ENCODE measurements around the gene PRG3. TPM values are rescaled to one million over a fixed set of nuclear protein-coding genes. Genes with fewer than 3 reads are reported as not detected.

Gene PRG3
- total RNA-seq, 1 experiment from 2014 or later, result not detected

DNA sequence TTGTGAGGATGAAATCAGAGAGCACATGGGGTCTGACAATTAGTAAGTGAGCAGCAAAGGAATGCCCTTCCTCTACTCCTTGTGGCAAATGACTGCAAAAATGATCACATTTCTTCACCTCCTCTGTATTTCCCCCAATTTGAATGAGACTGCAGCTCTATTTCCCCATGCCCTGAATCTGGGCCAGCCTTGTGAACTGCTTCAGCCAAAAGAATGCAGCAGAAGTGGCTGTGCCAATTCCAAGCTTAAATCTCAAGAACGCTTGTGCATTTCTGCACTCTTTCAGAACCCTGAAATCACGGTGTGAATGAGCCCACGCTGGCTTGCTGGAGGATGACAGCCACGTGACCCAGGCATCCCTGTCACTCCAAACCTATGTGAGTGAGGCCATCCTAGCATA lies 36.1 kb upstream of the PRG3 start:
- CTCF ChIA-PET, result no interaction called here

DNA sequence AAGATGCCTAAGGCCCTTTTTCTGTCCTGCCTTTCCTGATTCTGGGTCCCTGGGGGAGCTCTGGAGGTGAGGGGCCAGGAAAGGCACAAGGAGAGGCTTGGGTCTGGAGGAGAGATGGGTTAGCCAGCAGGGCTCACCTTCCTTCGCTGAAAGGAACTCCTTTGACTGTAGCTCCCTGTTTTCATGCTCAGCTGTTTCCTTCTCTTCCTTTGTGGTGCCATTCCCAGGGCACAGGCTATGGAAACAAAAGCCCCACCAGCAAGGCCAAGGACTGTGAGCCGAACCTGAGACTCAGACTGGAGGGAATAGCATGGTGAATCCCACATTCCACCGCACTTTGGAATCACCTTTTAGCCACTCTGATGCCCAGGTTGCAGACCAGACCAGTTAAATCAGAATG lies 35.5 kb upstream of the PRG3 start:
- no peak for DNase-seq
- Histone ChIP-seq H3F3A (ENCODE audit: insufficient read depth, low read depth) (peaks cover 28% of the 10 kb centered on the region; the same call in 1 of the 2 replicates), H3K4me2 (no peak overlapping the region), H2AFZ (no peak overlapping the region), H3K79me2 (ENCODE audit: low read depth) (0 out of 2 replicates have a peak, but pooled peaks cover 3% of the 10 kb centered on the region), H3K9me3 (ENCODE audit: insufficient read depth, low read depth) (no peaks in the 10 kb centered on the region), H3K36me3 (ENCODE audit: low read depth) (peaks cover 56% of the 10 kb centered on the region), H3K4me1 (replicated peaks; ENCODE audit: insufficient read depth) (no peaks in the 10 kb centered on the region), H3K4me3 (no peak overlapping the region), H3K27me3 (ENCODE audit: insufficient read depth, low read depth) (no peaks in the 10 kb centered on the region), H3K9me2 (ENCODE audit: insufficient read depth) (no peaks in the 10 kb centered on the region), H4K20me1 (ENCODE audit: insufficient read depth) (no peaks in the 10 kb centered on the region), H3K27ac (no peak overlapping the region)
- no TSS peak for BruUV-seq (replicated peaks)
- POLR2A ChIA-PET (ENCODE audit: unreplicated experiment), result no interaction called here
- intact Hi-C loops (cut with micrococcal nuclease; ENCODE audit: unreplicated experiment), result no loop called here
- CTCF ChIA-PET, result no interaction called here
- no peak for TF ChIP-seq EZH2 (IDR thresholded peaks at IDR 0.05; ENCODE audit: low read depth)
- TF ChIP-seq, protein P1, sequence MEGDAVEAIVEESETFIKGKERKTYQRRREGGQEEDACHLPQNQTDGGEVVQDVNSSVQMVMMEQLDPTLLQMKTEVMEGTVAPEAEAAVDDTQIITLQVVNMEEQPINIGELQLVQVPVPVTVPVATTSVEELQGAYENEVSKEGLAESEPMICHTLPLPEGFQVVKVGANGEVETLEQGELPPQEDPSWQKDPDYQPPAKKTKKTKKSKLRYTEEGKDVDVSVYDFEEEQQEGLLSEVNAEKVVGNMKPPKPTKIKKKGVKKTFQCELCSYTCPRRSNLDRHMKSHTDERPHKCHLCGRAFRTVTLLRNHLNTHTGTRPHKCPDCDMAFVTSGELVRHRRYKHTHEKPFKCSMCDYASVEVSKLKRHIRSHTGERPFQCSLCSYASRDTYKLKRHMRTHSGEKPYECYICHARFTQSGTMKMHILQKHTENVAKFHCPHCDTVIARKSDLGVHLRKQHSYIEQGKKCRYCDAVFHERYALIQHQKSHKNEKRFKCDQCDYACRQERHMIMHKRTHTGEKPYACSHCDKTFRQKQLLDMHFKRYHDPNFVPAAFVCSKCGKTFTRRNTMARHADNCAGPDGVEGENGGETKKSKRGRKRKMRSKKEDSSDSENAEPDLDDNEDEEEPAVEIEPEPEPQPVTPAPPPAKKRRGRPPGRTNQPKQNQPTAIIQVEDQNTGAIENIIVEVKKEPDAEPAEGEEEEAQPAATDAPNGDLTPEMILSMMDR (conservative IDR thresholded peaks at IDR 0.05), result no peak

More for the DNA sequence above, 36.1 kb upstream of the PRG3 start:
- Histone ChIP-seq H3K36me3 (ENCODE audit: low read depth) (peaks cover 56% of the 10 kb centered on the region), H3K9me3 (ENCODE audit: insufficient read depth, low read depth) (no peaks in the 10 kb centered on the region), H3K79me2 (ENCODE audit: low read depth) (peaks cover 9% of the 10 kb centered on the region; the same call in 1 of the 2 replicates), H4K20me1 (ENCODE audit: insufficient read depth) (no peaks in the 10 kb centered on the region), H3K27me3 (ENCODE audit: insufficient read depth, low read depth) (no peaks in the 10 kb centered on the region), H3K9me2 (ENCODE audit: insufficient read depth) (no peaks in the 10 kb centered on the region), H3K27ac (no peak overlapping the region), H3K4me1 (replicated peaks; ENCODE audit: insufficient read depth) (no peaks in the 10 kb centered on the region), H2AFZ (no peak overlapping the region), H3F3A (ENCODE audit: insufficient read depth, low read depth) (peaks cover 26% of the 10 kb centered on the region; the same call in 1 of the 2 replicates), H3K4me2 (no peak overlapping the region), H3K4me3 (no peak overlapping the region)
- TF ChIP-seq, protein P1 (conservative IDR thresholded peaks at IDR 0.05), result no peak
- TF ChIP-seq EZH2 (IDR thresholded peaks at IDR 0.05; ENCODE audit: low read depth), result no peak
- intact Hi-C loops (cut with micrococcal nuclease; ENCODE audit: unreplicated experiment), result no loop called here
- no TSS peak for BruUV-seq (replicated peaks)
- DNase-seq, result peak in 1 of 2 experiments; percentile 10
- POLR2A ChIA-PET (ENCODE audit: unreplicated experiment), result no interaction called here

DNA sequence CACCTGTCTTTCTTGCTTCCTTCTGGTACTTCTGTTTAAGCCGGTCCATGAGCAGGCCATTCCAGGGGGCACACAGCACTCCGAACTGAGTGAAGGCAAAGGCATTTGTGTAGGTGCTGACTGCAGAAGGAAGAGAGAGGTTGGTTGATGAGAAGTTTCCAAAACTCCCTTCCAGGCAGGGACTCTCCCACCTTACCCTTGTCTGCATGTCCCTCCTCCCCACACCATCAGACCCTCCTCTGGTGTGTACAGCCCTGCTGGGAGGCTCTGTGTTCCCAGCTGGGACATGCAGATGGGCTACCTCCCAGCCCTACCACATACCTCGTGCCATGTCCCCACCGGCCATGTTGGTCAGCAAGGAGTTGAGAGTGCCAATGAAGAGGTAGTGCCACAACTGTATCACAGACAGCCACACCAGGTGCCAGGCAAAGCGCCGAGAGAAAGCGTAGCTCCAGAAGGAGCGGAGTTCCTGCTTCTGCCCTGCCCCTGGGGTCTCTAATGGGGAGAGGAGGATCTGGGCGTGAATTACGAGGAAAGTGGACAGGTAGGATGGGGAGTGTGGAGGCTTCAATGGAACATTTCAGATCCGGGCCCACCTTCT lies 33.8 kb upstream of the PRG3 start:
- peaks cover 49% of the 10 kb centered on the region for H3K36me3 ChIP-seq (ENCODE audit: low read depth)
- BruUV-seq (replicated peaks), result no TSS peak
- peaks cover 7% of the 10 kb centered on the region; the same call in 1 of the 2 replicates for H4K20me1 ChIP-seq (ENCODE audit: insufficient read depth)
- H3K4me1 ChIP-seq (replicated peaks; ENCODE audit: insufficient read depth), result no peaks in the 10 kb centered on the region
- H3K79me2 ChIP-seq (ENCODE audit: low read depth), result no peaks in the 10 kb centered on the region
- no peak overlapping the region for H3K27ac ChIP-seq
- H3K4me3 ChIP-seq, result no peak overlapping the region
- H3K4me2 ChIP-seq, result no peak overlapping the region
- intact Hi-C loops (cut with micrococcal nuclease; ENCODE audit: unreplicated experiment), result no loop called here
- H3K9me3 ChIP-seq (ENCODE audit: insufficient read depth, low read depth), result no peaks in the 10 kb centered on the region
- peaks cover 38% of the 10 kb centered on the region for H3F3A ChIP-seq (ENCODE audit: insufficient read depth, low read depth)
- no peak for TF ChIP-seq EZH2 (IDR thresholded peaks at IDR 0.05; ENCODE audit: low read depth)
- TF ChIP-seq, protein P1 (conservative IDR thresholded peaks at IDR 0.05), result no peak
- H2AFZ ChIP-seq, result no peak overlapping the region
- ChIA-PET POLR2A (ENCODE audit: unreplicated experiment) (no interaction called here), CTCF (no interaction called here)
- no peaks in the 10 kb centered on the region for H3K9me2 ChIP-seq (ENCODE audit: insufficient read depth)
- DNase-seq, result peak in 1 of 2 experiments; percentile 30
- H3K27me3 ChIP-seq (ENCODE audit: insufficient read depth, low read depth), result no peaks in the 10 kb centered on the region

Measured in PC-9 (cell line).